Measurements from ENCODE around the gene CROCC. TPM values are rescaled to one million over a fixed set of nuclear protein-coding genes. Genes with fewer than 3 reads are reported as not detected.

Gene CROCC
- total RNA-seq, 1 donor from 2014 or later, result 30.7 TPM

GRCh38 chr1:17011439-17012307 lies 89.9 kb downstream of the CROCC start, which contains the start of gene ATP13A2:
ATP13A2 (minus strand) TSS chr1:17011928; CDS start chr1:17011738, 190 bp downstream.
- DNase-seq, result peak; percentile 87

- no peak for DNase-seq
Measured at GRCh38 chr1:17012775-17013490, 91.2 kb downstream of the CROCC start.

- DNase-seq, result no peak
Measured at GRCh38 chr1:17013491-17014320, 92.0 kb downstream of the CROCC start.

GRCh38 chr1:17014671-17015567 lies 93.2 kb downstream of the CROCC start:
- DNase-seq, result no peak

GRCh38 chr1:17016317-17016661 lies 94.6 kb downstream of the CROCC start:
- DNase-seq, result no peak

- no peak for DNase-seq
Measured at GRCh38 chr1:17017435-17017834, 95.7 kb downstream of the CROCC start.

GRCh38 chr1:17018849-17019248 lies 97.1 kb downstream of the CROCC start:
- DNase-seq, result no peak

GRCh38 chr1:17020502-17020901 lies 98.8 kb downstream of the CROCC start:
- DNase-seq, result no peak

GRCh38 chr1:17021896-17022295 lies 100.2 kb downstream of the CROCC start:
- no peak for DNase-seq

Small RNA genes within 50 kb of the gene (small RNA-seq; reads per million reads assigned to genes)
- gene RNU1-2 (ENCODE audit: low replicate concordance) (not detected), gene RNU1-5P (ENCODE audit: low replicate concordance) (not detected)

Other genes starting within 250 kb of the CROCC start
- gene RNU1-4, start 181.4 kb upstream of the CROCC start, total RNA-seq, result under 0.01 TPM
- under 0.01 TPM for gene RNU1-2, start 26.0 kb upstream of the CROCC start, total RNA-seq
- 31.6 TPM for gene MFAP2, start 58.7 kb downstream of the CROCC start, total RNA-seq
- 17.2 TPM for gene ATP13A2, start 90.0 kb downstream of the CROCC start, total RNA-seq
- 115 TPM for gene SDHB, start 132.1 kb downstream of the CROCC start, total RNA-seq
- gene PADI2, start 197.5 kb downstream of the CROCC start, total RNA-seq, result 291 TPM

Data from tongue (tissue), 3 donors.